PC-3 (cell line): ENCODE data around the gene OXSR1. TPM values are rescaled to one million over a fixed set of nuclear protein-coding genes. Genes with fewer than 3 reads are reported as not detected.

Experiments used
- ATAC-seq: fragments of 200-7000 bp; cut with Tn5 transposase; 2 replicates; pipeline ENCODE4 v1.9.1; 2020; ENCODE audit warnings: mild to moderate bottlenecking, moderate library complexity
- BruUV-seq: library from RNA; stranded (reverse); fragments of 400-500 nt; replicated peaks from 2 replicates; lab custom pipeline; 2021; lab: Mats Ljungman, UMichigan
- CTCF ChIA-PET: fragments of 300-600 bp; sonication (Branson Sonifier 250); formaldehyde crosslinking; loops from one replicate; lab custom pipeline; 2022; ENCODE audit warnings: antibody characterized with exemption; lab: Charles Lee
- POLR2A ChIA-PET: fragments of 300-600 bp; sonication (Branson Sonifier 250); formaldehyde crosslinking; loops from one replicate; lab custom pipeline; 2022; ENCODE audit warnings: antibody characterized with exemption; ENCODE audit not compliant: unreplicated experiment; lab: Charles Lee
- DNase-seq: peaks from one replicate; pipeline ENCODE4 v3.0.0-alpha.2; 2015
- H2AFZ ChIP-seq: fragments of 300-600 bp; sonication (generic); 2 replicates; pipeline ENCODE4 v1.6.0; 2016; ENCODE audit warnings: antibody characterized with exemption, low read length
- H3F3A ChIP-seq: fragments of 300-600 bp; sonication (generic); one replicate; pipeline ENCODE4 v1.6.0; 2017; ENCODE audit warnings: antibody characterized with exemption, low read length, control low read depth, mild to moderate bottlenecking; ENCODE audit not compliant: unreplicated experiment
- H3K27ac ChIP-seq: fragments of 300-600 bp; sonication (generic); 2 replicates; pipeline ENCODE4 v1.5.1; 2016; ENCODE audit warnings: mild to moderate bottlenecking, low read length
- H3K27me3 ChIP-seq: fragments of 300-600 bp; sonication (generic); 2 replicates; pipeline ENCODE4 v1.6.1; 2016; ENCODE audit warnings: low read length, mixed read lengths
- H3K36me3 ChIP-seq: fragments of 300-600 bp; sonication (generic); 2 replicates; pipeline ENCODE4 v1.6.1; 2016; ENCODE audit warnings: low read depth, mixed run types, low read length, mixed read lengths
- H3K4me1 ChIP-seq: fragments of 300-600 bp; sonication (generic); 2 replicates; pipeline ENCODE4 v1.5.1; 2016; ENCODE audit warnings: low read length; ENCODE audit not compliant: insufficient read depth
- H3K4me2 ChIP-seq: fragments of 300-600 bp; sonication (generic); 2 replicates; pipeline ENCODE4 v1.6.0; 2016; ENCODE audit warnings: low read length
- H3K4me3 ChIP-seq: fragments of 300-600 bp; sonication (generic); 2 replicates; pipeline ENCODE4 v1.5.1; 2016; ENCODE audit warnings: mild to moderate bottlenecking, low read length, mixed read lengths
- H3K79me2 ChIP-seq: fragments of 300-600 bp; sonication (generic); 2 replicates; pipeline ENCODE4 v1.6.1; 2017; ENCODE audit warnings: low read length, mixed read lengths
- H3K9ac ChIP-seq: fragments of 300-600 bp; sonication (generic); 2 replicates; pipeline ENCODE4 v1.6.0; 2016; ENCODE audit warnings: mild to moderate bottlenecking, low read length
- H3K9me2 ChIP-seq: fragments of 300-600 bp; sonication (generic); replicated peaks from 2 replicates; pipeline ENCODE4 v1.6.1; 2016; ENCODE audit warnings: mixed run types, low read length, mixed read lengths
- H3K9me3 ChIP-seq: fragments of 300-600 bp; sonication (generic); 2 replicates; pipeline ENCODE4 v1.6.1; 2016; ENCODE audit warnings: low read length, mixed read lengths
- H4K20me1 ChIP-seq: fragments of 300-600 bp; sonication (generic); 2 replicates; pipeline ENCODE4 v1.6.1; 2016; ENCODE audit warnings: low read length, mixed read lengths
- EZH2 ChIP-seq: fragments of 300-600 bp; sonication (generic); IDR thresholded peaks from one replicate; pipeline ENCODE4 v1.6.1; 2017; ENCODE audit warnings: antibody characterized with exemption, mild to moderate bottlenecking, low read length; ENCODE audit not compliant: unreplicated experiment
- EZH2phosphoT487 ChIP-seq: fragments of 300-600 bp; sonication (generic); IDR thresholded peaks from 2 replicates; pipeline ENCODE4 v1.6.1; 2018; ENCODE audit warnings: mild to moderate bottlenecking, antibody characterized with exemption, low read length, borderline replicate concordance
- intact Hi-C: fragments of 100-400 bp; cut with micrococcal nuclease; formaldehyde crosslinking; loops from 2 replicates; pipeline ENCODE4 v1.9.0; 2023
- total RNA-seq: library from RNA; depleted of rRNA; stranded (reverse); fragments of >200 nt; gene quantifications from 2 replicates; pipeline ENCODE4 v1.2.3, GENCODE V29; 2014
- TF ChIP-seq, protein P1 (sequence below): fragments of 300-600 bp; sonication (generic); conservative IDR thresholded peaks from 2 replicates; pipeline ENCODE4 v1.5.1; 2017; ENCODE audit warnings: antibody characterized with exemption, low read depth, mild to moderate bottlenecking, low read length

OXSR1 gene
- total RNA-seq, 1 experiment from 2014 or later, result 42.2 TPM

DNA sequence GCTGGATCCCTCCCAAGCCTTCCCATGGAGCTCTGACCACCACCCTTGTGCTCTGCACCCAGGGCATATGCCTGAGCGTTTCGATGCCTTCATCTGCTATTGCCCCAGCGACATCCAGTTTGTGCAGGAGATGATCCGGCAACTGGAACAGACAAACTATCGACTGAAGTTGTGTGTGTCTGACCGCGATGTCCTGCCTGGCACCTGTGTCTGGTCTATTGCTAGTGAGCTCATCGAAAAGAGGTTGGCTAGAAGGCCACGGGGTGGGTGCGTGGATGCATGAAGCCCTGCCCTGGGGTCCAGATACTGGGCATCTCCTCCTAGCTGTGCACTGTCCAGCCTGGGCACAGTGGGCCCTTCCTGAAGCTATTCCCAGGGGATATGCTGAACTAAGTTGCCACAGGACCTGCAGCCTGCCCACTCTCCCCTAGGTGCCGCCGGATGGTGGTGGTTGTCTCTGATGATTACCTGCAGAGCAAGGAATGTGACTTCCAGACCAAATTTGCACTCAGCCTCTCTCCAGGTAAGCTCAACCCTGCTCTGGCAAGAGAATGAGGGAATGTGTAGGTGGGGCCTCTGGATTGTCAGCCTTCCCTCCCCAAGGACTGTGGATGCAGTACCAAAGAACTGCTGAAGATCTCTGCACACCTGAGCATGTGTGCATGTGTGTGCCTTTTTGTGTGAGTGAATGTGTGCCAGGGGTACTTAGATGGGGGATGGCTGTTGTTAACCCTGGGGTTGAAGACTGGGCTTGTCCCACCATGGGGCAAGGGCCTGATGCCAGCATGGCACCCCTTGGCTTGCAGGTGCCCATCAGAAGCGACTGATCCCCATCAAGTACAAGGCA lies 24.8 kb upstream of the OXSR1 start:
- no peak overlapping the region for H2AFZ ChIP-seq
- H3F3A ChIP-seq, result no peaks in the 10 kb centered on the region
- H3K4me1 ChIP-seq, result peaks cover 49% of the 10 kb centered on the region
- peak overlapping the region; percentile 68 for H3K27ac ChIP-seq
- H3K79me2 ChIP-seq, result peaks cover 45% of the 10 kb centered on the region
- TF ChIP-seq, protein P1, sequence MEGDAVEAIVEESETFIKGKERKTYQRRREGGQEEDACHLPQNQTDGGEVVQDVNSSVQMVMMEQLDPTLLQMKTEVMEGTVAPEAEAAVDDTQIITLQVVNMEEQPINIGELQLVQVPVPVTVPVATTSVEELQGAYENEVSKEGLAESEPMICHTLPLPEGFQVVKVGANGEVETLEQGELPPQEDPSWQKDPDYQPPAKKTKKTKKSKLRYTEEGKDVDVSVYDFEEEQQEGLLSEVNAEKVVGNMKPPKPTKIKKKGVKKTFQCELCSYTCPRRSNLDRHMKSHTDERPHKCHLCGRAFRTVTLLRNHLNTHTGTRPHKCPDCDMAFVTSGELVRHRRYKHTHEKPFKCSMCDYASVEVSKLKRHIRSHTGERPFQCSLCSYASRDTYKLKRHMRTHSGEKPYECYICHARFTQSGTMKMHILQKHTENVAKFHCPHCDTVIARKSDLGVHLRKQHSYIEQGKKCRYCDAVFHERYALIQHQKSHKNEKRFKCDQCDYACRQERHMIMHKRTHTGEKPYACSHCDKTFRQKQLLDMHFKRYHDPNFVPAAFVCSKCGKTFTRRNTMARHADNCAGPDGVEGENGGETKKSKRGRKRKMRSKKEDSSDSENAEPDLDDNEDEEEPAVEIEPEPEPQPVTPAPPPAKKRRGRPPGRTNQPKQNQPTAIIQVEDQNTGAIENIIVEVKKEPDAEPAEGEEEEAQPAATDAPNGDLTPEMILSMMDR, result peak; percentile 34; the same call in 1 of the 2 replicates
- TF ChIP-seq EZH2 (no peak), EZH2phosphoT487 (no peak)
- no peaks in the 10 kb centered on the region for H3K27me3 ChIP-seq
- ChIA-PET POLR2A (interaction anchor here (0.5 kb wide), 1 partner anchor 204 kb away, joined by 3 read pairs; no protein-coding TSS in a partner anchor), CTCF (no interaction called here)
- BruUV-seq, result no TSS peak
- H3K9ac ChIP-seq, result no peak overlapping the region
- H4K20me1 ChIP-seq, result no peaks in the 10 kb centered on the region
- ATAC-seq (no peak), DNase-seq (peak; percentile 35)
- intact Hi-C loops, result no loop called here
- peak overlapping the region; percentile 99; the same call in 1 of the 2 replicates for H3K4me2 ChIP-seq
- 0 out of 2 replicates have a peak, but pooled peaks cover 6% of the 10 kb centered on the region for H3K36me3 ChIP-seq
- no peak overlapping the region for H3K4me3 ChIP-seq
- H3K9me3 ChIP-seq, result no peaks in the 10 kb centered on the region
- H3K9me2 ChIP-seq, result no peaks in the 10 kb centered on the region

GRCh38 chr3:38141173-38141951 lies 24.0 kb upstream of the OXSR1 start:
- ATAC-seq, result no peak
- Histone ChIP-seq H3K9me3 (no peaks in the 10 kb centered on the region), H3K27me3 (no peaks in the 10 kb centered on the region), H3K9me2 (no peaks in the 10 kb centered on the region), H3K4me2 (peak overlapping the region; percentile 7; the same call in 1 of the 2 replicates), H3F3A (no peaks in the 10 kb centered on the region), H3K27ac (peak overlapping the region; percentile 68), H3K9ac (no peak overlapping the region), H3K79me2 (peaks cover 37% of the 10 kb centered on the region), H4K20me1 (no peaks in the 10 kb centered on the region), H2AFZ (no peak overlapping the region), H3K4me3 (no peak overlapping the region), H3K36me3 (0 out of 2 replicates have a peak, but pooled peaks cover 6% of the 10 kb centered on the region), H3K4me1 (peaks cover 49% of the 10 kb centered on the region)
- TF ChIP-seq, protein P1, result no peak
- TF ChIP-seq EZH2phosphoT487 (no peak), EZH2 (no peak)
- intact Hi-C loops, result no loop called here
- ChIA-PET POLR2A (interaction anchor here (0.6 to 1.0 kb wide), 2 partner anchors 16 to 24 kb away, joined by 4 to 22 read pairs; partner anchors contain the start of gene OXSR1), CTCF (no interaction called here)
- no TSS peak for BruUV-seq
- no peak for DNase-seq
